GM12875 (cell line): ENCODE data around the gene OR52E1.

Source experiments
- H3K4me3 ChIP-seq: one replicate; pipeline ENCODE4 v1.5.1; 2011; ENCODE audit warnings: low read depth, low read length, control low read depth
- CTCF ChIP-seq: IDR thresholded peaks from 2 replicates; pipeline ENCODE4 v1.5.1; 2011; ENCODE audit warnings: low read depth, mild to moderate bottlenecking, control low read depth, inconsistent platforms, low read length, moderate library complexity, borderline replicate concordance; ENCODE audit not compliant: insufficient read depth

The OR52E1 gene

GRCh38 chr11:5103066-5103465 is 33.7 kb downstream of the OR52E1 start:
- H3K4me3 ChIP-seq: no peak overlapping the region
- TF ChIP-seq CTCF: no peak

- no peak for TF ChIP-seq CTCF
- H3K4me3 ChIP-seq: no peak overlapping the region
These were observed 37.9 kb downstream of the OR52E1 start for GRCh38 chr11:5107285-5107684.

GRCh38 chr11:5115339-5115738 is 46.0 kb downstream of the OR52E1 start:
- TF ChIP-seq CTCF: no peak
- no peak overlapping the region for H3K4me3 ChIP-seq

- TF ChIP-seq CTCF: no peak
- H3K4me3 ChIP-seq: no peak overlapping the region
These were observed 48.2 kb downstream of the OR52E1 start for GRCh38 chr11:5117588-5117987.

- no peak overlapping the region for H3K4me3 ChIP-seq
- no peak for TF ChIP-seq CTCF
These were observed 49.5 kb downstream of the OR52E1 start for GRCh38 chr11:5118893-5119292.
